AG04450 (cell line): ENCODE results near the gene RDM1. TPM values are rescaled to one million over a fixed set of nuclear protein-coding genes. Genes with fewer than 3 reads are reported as not detected.

Experiments used
- CTCF ChIA-PET: fragments of 300-600, 350-600 bp; formaldehyde crosslinking; extraction: SDS; loops from one replicate; lab custom pipeline; 2022; ENCODE audit warnings: antibody characterized with exemption, inconsistent platforms; lab: Charles Lee
- POLR2A ChIA-PET: fragments of 350-600 bp; formaldehyde crosslinking; extraction: SDS; loops from one replicate; lab custom pipeline; 2021; ENCODE audit warnings: antibody characterized with exemption, inconsistent platforms; lab: Yijun Ruan, JAX
- DNase-seq: peaks from one replicate; pipeline ENCODE4 v3.0.0-alpha.2; 2011; ENCODE audit warnings: low read depth, low spot score
- H3K27ac ChIP-seq: one replicate; pipeline ENCODE4 v1.5.1; 2012; ENCODE audit warnings: low read depth, low read length, control low read depth
- H3K27me3 ChIP-seq: one replicate; pipeline ENCODE4 v1.6.0; 2012; ENCODE audit warnings: low read length; ENCODE audit not compliant: control insufficient read depth, insufficient read depth
- H3K4me3 ChIP-seq: 2 replicates; pipeline ENCODE4 v1.5.1; 2011; ENCODE audit warnings: mild to moderate bottlenecking, low read depth, low read length, control low read depth
- H3K9me3 ChIP-seq: 2 replicates; pipeline ENCODE4 v1.5.1; 2012; ENCODE audit warnings: low read length; ENCODE audit not compliant: control insufficient read depth, insufficient read depth
- CTCF ChIP-seq: IDR thresholded peaks from 2 replicates; pipeline ENCODE4 v1.5.1; 2011; ENCODE audit warnings: low read depth, low read length, control low read depth, inconsistent platforms
- polyA plus RNA-seq: library from polyadenylated mRNA; depleted of rRNA; stranded (reverse); fragments of >200 nt; gene quantifications from 2 replicates; pipeline ENCODE4 v1.2.3, GENCODE V29; 2011; rRNA removed
- small RNA-seq: library from RNA; depleted of rRNA; stranded (forward); fragments of <200 nt; gene quantifications from one replicate; pipeline ENCODE3, GENCODE V24; 2012; ENCODE audit warnings: low read depth; ENCODE audit not compliant: insufficient read length

RDM1 gene
- polyA plus RNA-seq, 1 experiment: not detected

DNA sequence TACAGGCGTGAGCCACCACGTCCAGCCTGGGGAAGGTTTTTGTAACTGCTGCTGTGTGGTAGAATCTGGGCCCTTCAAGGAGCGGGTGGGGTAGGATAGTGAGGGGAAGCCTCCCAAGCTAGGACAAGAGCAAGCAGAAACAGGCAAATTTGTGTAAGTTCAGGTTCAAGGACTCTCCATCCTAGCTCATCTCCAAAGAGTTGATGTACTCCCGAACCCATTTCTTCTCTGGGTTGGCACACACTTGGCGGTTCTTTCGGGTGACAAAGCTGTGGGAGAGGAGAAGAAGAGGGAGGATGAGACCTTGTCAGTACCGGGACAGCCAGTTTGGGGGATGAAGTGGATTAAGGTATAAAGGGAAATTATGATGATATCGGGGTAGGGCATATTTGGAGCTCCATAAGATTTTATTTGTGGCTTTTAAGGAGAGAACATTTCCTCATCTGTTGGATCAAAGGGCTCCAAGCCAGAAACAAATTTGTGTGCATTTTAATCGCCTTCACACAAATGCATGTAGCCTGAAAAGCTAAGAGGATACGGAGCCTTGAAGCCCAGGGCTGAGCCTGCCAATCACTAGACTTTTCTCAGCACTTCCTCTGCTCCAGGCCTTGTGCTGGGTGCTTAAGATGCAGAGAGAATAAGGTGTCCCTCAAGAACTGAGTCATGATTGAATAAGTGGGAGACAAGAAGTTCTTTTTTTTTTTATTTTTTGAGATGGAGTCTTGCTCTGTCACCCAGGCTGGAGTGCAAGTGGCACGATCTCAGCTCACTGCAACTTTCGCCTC, 58.2 kb downstream of the RDM1 start:
- no peak overlapping the region for H3K4me3 ChIP-seq
- H3K9me3 ChIP-seq: no peaks in the 10 kb centered on the region
- CTCF ChIA-PET: no interaction called here
- H3K27ac ChIP-seq: no peak overlapping the region
- no peak for TF ChIP-seq CTCF
- POLR2A ChIA-PET: no interaction called here
- no peak for DNase-seq
- peaks cover 5% of the 10 kb centered on the region for H3K27me3 ChIP-seq

DNA sequence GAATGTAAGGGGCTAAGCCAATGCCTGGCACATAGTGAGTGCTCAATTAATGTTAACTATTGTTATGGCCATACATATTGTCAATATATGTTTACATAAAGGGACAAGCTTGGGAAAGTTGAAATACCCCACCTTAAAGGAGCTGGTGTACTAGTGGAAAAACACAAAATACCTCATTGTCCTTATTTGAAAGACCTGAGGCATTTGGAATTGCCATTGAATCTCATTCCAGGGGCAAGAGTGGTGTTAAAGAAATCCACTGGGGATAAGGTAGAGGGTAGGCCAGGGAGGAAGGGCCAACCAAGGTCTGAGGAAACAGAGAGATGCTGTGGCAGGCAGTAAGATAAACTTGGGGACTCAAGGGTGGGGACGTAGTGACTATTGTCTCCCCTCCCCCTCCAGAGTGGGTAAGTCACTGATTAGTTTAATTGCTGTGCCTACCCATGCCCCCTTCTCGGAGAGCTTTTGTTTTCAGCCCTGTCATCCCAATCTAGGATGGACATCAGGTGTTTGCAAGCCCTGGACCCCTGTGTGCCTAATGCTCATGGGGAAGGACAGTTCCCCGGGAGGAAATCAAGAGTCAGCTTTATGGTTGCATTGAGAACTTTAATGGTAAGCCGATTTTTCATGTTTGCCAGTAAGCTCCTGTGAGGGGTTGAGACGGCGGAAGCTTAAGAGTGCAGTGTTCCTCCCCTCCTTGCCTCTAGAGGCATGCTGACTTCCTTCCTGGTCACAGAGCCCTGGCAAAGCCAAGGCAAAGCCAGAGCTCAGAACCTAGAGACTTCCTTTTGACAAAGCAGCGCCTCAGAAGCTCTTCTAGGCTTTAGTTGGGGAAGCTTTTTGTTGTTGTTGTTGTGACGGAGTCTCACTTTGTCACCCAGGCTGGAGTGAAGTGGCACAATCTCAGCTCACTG, 59.4 kb downstream of the RDM1 start:
- no peak overlapping the region for H3K4me3 ChIP-seq
- TF ChIP-seq CTCF: no peak
- DNase-seq: no peak
- H3K9me3 ChIP-seq: no peaks in the 10 kb centered on the region
- ChIA-PET CTCF (interaction anchor here (0.7 kb wide), 1 partner anchor 52 kb away, joined by 5 read pairs; no protein-coding TSS in a partner anchor), POLR2A (no interaction called here)
- H3K27ac ChIP-seq: no peak overlapping the region
- peaks cover 5% of the 10 kb centered on the region for H3K27me3 ChIP-seq

GRCh38 chr17:35868737-35869136, 61.8 kb downstream of the RDM1 start, which contains the start of gene HEATR9:
TSS of gene HEATR9 (minus strand) at chr17:35868891. CDS start at chr17:35868742, 149 bp downstream.
- DNase-seq: no peak
- no peak within 1 kb of the TSS for H3K4me3 ChIP-seq
- TF ChIP-seq CTCF: no peak
- ChIA-PET CTCF (no interaction called here), POLR2A (no interaction called here)
- H3K27ac ChIP-seq: no peak within 1 kb of the TSS
- H3K27me3 ChIP-seq: no peaks in the 10 kb centered on the region
- H3K9me3 ChIP-seq: no peaks in the 10 kb centered on the region

Small RNA genes within 50 kb of the gene (small RNA-seq; reads per million reads assigned to genes)
- 4.3 reads per million, percentile 43 among the genes with 10 or more reads in this experiment for gene RF00100

Other genes with a start within 250 kb of the RDM1 start
- 3.3 and 4.3 TPM in 2 replicates for gene RASL10B, start 199.1 kb downstream of the RDM1 start, polyA plus RNA-seq
- gene GAS2L2, start 177.5 kb downstream of the RDM1 start, polyA plus RNA-seq: not detected in 2 replicates
- not detected in 2 replicates for gene C17orf50, start 169.9 kb downstream of the RDM1 start, polyA plus RNA-seq
- gene MMP28, start 135.1 kb downstream of the RDM1 start, polyA plus RNA-seq: 0.15 and 0.17 TPM in 2 replicates
- gene TAF15, start 121.3 kb downstream of the RDM1 start, polyA plus RNA-seq: 51.6 and 66.1 TPM in 2 replicates
- not detected in 2 replicates for gene HEATR9, start 61.9 kb downstream of the RDM1 start, polyA plus RNA-seq
- gene CCL5, start 50.4 kb downstream of the RDM1 start, polyA plus RNA-seq: not detected in 2 replicates
- not detected in 2 replicates for gene LYZL6, start 12.9 kb upstream of the RDM1 start, polyA plus RNA-seq
- not detected in 2 replicates for gene CCL16, start 50.7 kb upstream of the RDM1 start, polyA plus RNA-seq
- gene CCL14, start 56.0 kb upstream of the RDM1 start, polyA plus RNA-seq: not detected in 2 replicates
- gene CCL15, start 70.8 kb upstream of the RDM1 start, polyA plus RNA-seq: not detected in 2 replicates
- not detected in 2 replicates for gene CCL23, start 87.2 kb upstream of the RDM1 start, polyA plus RNA-seq
- not detected in 2 replicates for gene CCL18, start 133.5 kb upstream of the RDM1 start, polyA plus RNA-seq
- not detected in 2 replicates for gene CCL3, start 159.4 kb upstream of the RDM1 start, polyA plus RNA-seq
- gene CCL4, start 173.1 kb upstream of the RDM1 start, polyA plus RNA-seq: not detected in 2 replicates
- 1.2 and 1.3 TPM in 2 replicates for gene TBC1D3B, start 245.9 kb upstream of the RDM1 start, polyA plus RNA-seq